Activated CD4-positive, alpha-beta T cell treated with anti-CD3 and anti-CD28 coated beads for 36 hours (primary cell): ENCODE measurements around the gene ARHGEF11. TPM values are rescaled to one million over a fixed set of nuclear protein-coding genes. Genes with fewer than 3 reads are reported as not detected.

ENCODE experiments used
- ATAC-seq: fragments of 200-7000 bp; cut with Tn5 transposase; one replicate; pipeline ENCODE4 v1.10.0; 2021; ENCODE audit warnings: mild to moderate bottlenecking, moderate library complexity
- CTCF ChIA-PET: fragments of 350-600 bp; sonication (Branson Sonifier 250); formaldehyde crosslinking; loops from one replicate; lab custom pipeline; 2021; ENCODE audit warnings: antibody characterized with exemption; lab: Charles Lee
- POLR2A ChIA-PET: fragments of 350-600 bp; sonication (Branson Sonifier 250); formaldehyde crosslinking; loops from one replicate; lab custom pipeline; 2021; ENCODE audit warnings: antibody characterized with exemption, inconsistent platforms; lab: Charles Lee
- DNase-seq: peaks from one replicate; pipeline ENCODE4 v3.0.0-alpha.2; 2020
- H3K27ac Mint-ChIP-seq: one replicate; pipeline ENCODE4 v1.8.0; 2021; ENCODE audit warnings: mixed read lengths
- H3K27me3 Mint-ChIP-seq: one replicate; pipeline ENCODE4 v1.8.0; 2021; ENCODE audit warnings: mixed read lengths
- H3K36me3 Mint-ChIP-seq: one replicate; pipeline ENCODE4 v1.8.0; 2021; ENCODE audit warnings: low read depth, mixed read lengths
- H3K4me1 Mint-ChIP-seq: one replicate; pipeline ENCODE4 v1.8.0; 2021; ENCODE audit warnings: mixed read lengths
- H3K4me3 Mint-ChIP-seq: one replicate; pipeline ENCODE4 v1.8.0; 2021; ENCODE audit warnings: mild to moderate bottlenecking, moderate library complexity, mixed read lengths
- H3K9me3 Mint-ChIP-seq: one replicate; pipeline ENCODE4 v1.8.0; 2021; ENCODE audit warnings: low read depth, mixed read lengths
- intact Hi-C, 2 experiments: fragments of 100-400 bp; cut with DNase I in 1 of 2; cut with micrococcal nuclease in 1 of 2; formaldehyde crosslinking; loops; one replicate each; pipeline versions ENCODE4 v1.14.2 to v1.15.1; 2022 to 2024; cut with DNase I, micrococcal nuclease
- total RNA-seq, 2 experiments: library from RNA; stranded (reverse); gene quantifications; one replicate each; pipeline ENCODE4 v1.2.3, GENCODE V29; 2021

ARHGEF11 gene
- total RNA-seq, 2 experiments from 2014 or later, result 3.5 to 4.8 TPM

DNA sequence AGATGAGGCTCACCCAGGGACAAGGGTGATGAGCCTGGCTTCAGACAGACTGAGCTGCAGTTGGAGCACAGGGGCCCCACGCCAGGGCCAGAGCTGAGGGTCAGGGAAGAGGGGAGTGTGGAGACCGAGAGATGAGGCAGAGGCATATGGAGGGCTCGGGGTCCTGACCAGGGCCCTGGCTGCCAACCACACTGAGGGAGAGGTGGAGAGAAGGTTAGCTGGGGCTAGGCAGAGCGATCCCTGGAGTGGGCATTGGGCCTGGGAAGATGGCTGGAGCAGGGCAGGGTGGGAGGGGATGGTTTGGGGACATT lies 144.0 kb downstream of the ARHGEF11 start:
- no peaks in the 10 kb centered on the region for H3K4me1 Mint-ChIP-seq
- H3K9me3 Mint-ChIP-seq, result no peaks in the 10 kb centered on the region
- ChIA-PET CTCF (interaction anchor here (1.2 to 1.7 kb wide), 5 partner anchors 8 to 175 kb away, joined by 3 to 4 read pairs (median 4); no protein-coding TSS in a partner anchor), POLR2A (interaction anchor here (0.5 kb wide), 1 partner anchor 285 kb away, joined by 3 read pairs; no protein-coding TSS in a partner anchor)
- no peak overlapping the region for H3K4me3 Mint-ChIP-seq
- H3K36me3 Mint-ChIP-seq, result no peaks in the 10 kb centered on the region
- peaks cover 12% of the 10 kb centered on the region for H3K27me3 Mint-ChIP-seq
- ATAC-seq (no peak), DNase-seq (no peak)
- intact Hi-C loops, result no loop called here
- H3K27ac Mint-ChIP-seq, result no peak overlapping the region

DNA sequence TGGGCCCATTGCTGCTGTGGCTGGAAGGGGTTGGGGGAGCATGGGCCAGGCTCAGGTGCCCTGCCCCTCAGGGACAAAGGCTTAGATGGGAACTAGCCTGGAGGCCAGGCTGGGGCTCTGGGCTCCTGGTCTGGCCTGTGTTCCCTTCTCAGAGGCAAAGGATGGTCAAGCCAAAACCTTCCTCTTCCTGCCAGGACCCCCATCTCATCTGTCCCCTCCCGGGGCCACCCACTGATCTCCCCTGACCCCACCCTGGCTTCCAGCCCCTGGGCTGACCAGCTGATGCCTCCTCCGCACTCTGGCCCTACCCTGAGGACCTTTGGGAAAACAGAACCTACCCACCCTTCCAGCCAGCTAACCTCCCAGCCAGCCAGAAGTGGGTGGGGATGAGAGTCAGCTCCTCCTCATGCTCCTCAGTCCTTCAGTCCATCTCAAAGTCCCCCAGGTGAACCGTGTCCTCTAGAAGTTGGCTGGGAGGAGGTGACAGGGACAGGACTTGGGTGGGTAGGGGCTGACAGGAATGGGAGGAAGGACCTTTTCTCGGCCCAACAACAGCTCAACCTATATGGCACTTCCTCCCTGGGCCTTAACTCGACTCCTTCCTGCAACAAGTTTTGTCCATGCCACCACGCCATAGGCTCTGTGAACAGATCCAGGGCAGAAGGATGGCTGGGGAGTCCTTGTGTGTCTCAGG lies 144.5 kb downstream of the ARHGEF11 start:
- POLR2A ChIA-PET, result interaction anchor here (0.5 kb wide), 1 partner anchor 284 kb away, joined by 3 read pairs; no protein-coding TSS in a partner anchor
- CTCF ChIA-PET, result interaction anchor here (1.2 to 2.8 kb wide), 6 partner anchors 8 to 175 kb away, joined by 3 to 9 read pairs (median 4); partner anchors contain the start of gene NTRK1
- no peak overlapping the region for H3K4me3 Mint-ChIP-seq

DNA sequence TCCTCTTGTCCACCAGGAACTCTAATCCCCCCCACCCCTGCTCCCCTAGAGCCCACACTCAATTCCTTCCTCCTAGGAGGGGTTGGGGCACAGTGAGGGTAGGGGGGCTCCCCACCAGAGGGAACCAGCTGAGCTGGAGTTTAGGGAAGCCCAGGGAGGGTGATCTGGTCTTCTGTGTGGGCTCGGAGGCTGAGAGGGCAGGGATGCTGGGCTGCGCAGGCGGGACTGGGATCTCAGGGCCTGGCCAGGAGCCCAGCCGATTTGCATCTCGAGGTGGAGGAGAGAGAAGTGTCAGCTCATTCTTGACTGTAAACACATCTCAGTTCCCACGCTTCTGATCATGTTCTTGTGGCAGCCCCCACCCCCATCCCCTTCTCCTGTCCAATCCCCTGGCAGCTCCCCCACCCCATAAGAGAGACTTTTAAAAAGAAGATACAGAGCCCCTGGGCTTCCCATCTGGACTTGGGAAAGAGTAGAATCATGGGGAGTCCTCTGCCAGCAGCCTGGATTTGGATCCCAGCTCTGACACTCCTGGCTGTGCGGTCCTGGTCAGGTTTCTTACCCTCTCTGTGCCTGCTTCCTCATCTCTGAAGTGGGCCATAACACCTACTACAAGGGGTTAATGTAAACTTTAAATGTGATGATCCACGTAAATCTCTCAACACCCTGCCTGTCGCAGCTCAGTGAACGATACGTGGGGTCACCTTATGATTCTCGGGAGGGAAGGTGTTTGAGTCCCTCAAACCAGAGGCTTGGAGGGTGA lies 145.4 kb downstream of the ARHGEF11 start:
- ChIA-PET POLR2A (no interaction called here), CTCF (interaction anchor here (0.8 to 2.8 kb wide), 6 partner anchors 11 to 253 kb away, joined by 3 to 9 read pairs (median 4); partner anchors contain the start of gene NTRK1)
- DNase-seq (no peak), ATAC-seq (no peak)
- peaks cover 12% of the 10 kb centered on the region for H3K27me3 Mint-ChIP-seq
- no peaks in the 10 kb centered on the region for H3K36me3 Mint-ChIP-seq
- H3K4me3 Mint-ChIP-seq, result no peak overlapping the region
- H3K9me3 Mint-ChIP-seq, result no peaks in the 10 kb centered on the region
- H3K4me1 Mint-ChIP-seq, result no peaks in the 10 kb centered on the region
- intact Hi-C loops, result no loop called here
- H3K27ac Mint-ChIP-seq, result no peak overlapping the region

More for the DNA sequence above, 144.5 kb downstream of the ARHGEF11 start:
- Mint-ChIP-seq H3K4me1 (no peaks in the 10 kb centered on the region), H3K27me3 (peaks cover 12% of the 10 kb centered on the region), H3K36me3 (no peaks in the 10 kb centered on the region), H3K27ac (no peak overlapping the region), H3K9me3 (no peaks in the 10 kb centered on the region)
- no peak for ATAC-seq
- no peak for DNase-seq
- intact Hi-C loops, result no loop called here

DNA sequence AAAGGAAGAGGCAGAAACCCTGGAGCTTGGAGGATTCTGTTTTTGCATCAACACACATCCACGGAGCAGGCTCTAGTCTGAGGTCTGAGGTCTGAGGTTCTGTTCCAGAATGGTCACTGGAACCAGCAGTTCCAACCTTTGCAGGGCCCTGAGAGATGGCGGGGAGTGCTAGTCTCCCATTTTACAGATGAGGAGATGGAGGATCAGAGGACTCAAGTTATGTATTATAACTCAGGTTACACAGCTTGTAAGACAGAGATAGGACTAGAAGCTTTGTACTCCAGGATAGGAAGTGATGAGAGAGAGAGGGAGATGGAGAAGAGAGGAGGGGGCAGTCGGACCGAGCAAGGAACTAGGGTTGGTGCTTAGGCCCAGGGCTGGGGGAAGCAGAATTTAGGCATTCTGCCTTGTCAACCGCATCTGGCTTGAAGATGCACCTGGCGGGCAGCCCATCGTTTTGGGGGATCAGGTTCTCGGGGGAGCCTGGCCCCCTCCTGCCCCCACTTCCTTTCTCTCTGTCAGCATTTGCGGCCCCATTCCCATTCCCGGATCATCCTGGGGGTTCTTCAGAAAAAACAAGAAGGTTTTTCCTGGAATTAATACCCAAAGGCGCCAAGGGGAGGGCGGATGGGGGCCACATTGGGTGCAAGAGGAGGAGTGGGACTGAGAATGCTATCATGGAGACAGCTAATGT lies 146.4 kb downstream of the ARHGEF11 start:
- no peak overlapping the region for H3K4me3 Mint-ChIP-seq
- no peak for DNase-seq
- ChIA-PET CTCF (interaction anchor here (0.7 to 2.8 kb wide), 6 partner anchors 12 to 254 kb away, joined by 3 to 9 read pairs (median 4); partner anchors contain the start of gene NTRK1), POLR2A (no interaction called here)
- no peaks in the 10 kb centered on the region for H3K4me1 Mint-ChIP-seq
- H3K36me3 Mint-ChIP-seq, result no peaks in the 10 kb centered on the region
- H3K27me3 Mint-ChIP-seq, result peaks cover 17% of the 10 kb centered on the region
- no peaks in the 10 kb centered on the region for H3K9me3 Mint-ChIP-seq
- no peak overlapping the region for H3K27ac Mint-ChIP-seq
- intact Hi-C loops, result no loop called here
- ATAC-seq, result no peak

GRCh38 chr1:156898161-156898566 lies 147.4 kb downstream of the ARHGEF11 start:
- ChIA-PET CTCF (interaction anchor here (0.6 to 1.6 kb wide), 5 partner anchors 13 to 208 kb away, joined by 3 to 5 read pairs (median 3); no protein-coding TSS in a partner anchor), POLR2A (no interaction called here)
- ATAC-seq (no peak), DNase-seq (no peak)
- Mint-ChIP-seq H3K27ac (no peak overlapping the region), H3K4me3 (no peak overlapping the region), H3K4me1 (peaks cover 2% of the 10 kb centered on the region), H3K27me3 (peaks cover 22% of the 10 kb centered on the region), H3K9me3 (no peaks in the 10 kb centered on the region), H3K36me3 (no peaks in the 10 kb centered on the region)
- intact Hi-C loops, result no loop called here

GRCh38 chr1:156897078-156897825 lies 148.3 kb downstream of the ARHGEF11 start:
- DNase-seq (no peak), ATAC-seq (no peak)
- Mint-ChIP-seq H3K27ac (no peak overlapping the region), H3K4me1 (peaks cover 6% of the 10 kb centered on the region), H3K36me3 (no peaks in the 10 kb centered on the region), H3K9me3 (no peaks in the 10 kb centered on the region), H3K4me3 (no peak overlapping the region), H3K27me3 (peaks cover 25% of the 10 kb centered on the region)
- intact Hi-C loops, result no loop called here
- POLR2A ChIA-PET, result no interaction called here
- CTCF ChIA-PET, result interaction anchor here (0.6 to 0.7 kb wide), 4 partner anchors 17 to 452 kb away, joined by 3 to 4 read pairs (median 4); no protein-coding TSS in a partner anchor

DNA sequence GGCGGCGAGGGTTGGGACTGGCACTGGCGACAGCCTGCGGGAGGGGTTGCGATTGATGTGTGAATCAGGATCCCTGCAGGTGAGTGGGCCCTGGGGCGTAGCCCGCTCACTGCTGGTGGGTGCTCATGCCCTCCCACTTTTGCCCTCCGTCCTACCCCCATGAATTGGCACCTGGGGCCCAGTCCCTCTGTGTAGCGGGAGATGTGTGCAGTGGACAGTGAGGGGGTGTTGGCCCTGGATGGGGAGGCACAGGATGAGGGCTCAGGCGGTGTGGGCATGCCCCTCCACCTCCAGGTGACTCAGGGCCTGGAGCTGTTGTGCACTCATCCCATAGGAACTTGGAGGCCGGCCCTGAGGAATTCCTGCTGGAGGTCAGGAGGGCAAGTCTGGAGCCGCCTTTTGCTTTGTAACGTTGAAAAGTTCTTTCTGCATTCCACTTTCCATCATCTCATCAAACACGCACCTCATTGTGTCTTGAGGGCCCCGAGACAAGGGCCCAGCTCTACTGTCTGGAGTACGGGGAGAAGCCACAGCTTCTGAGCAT lies 149.0 kb downstream of the ARHGEF11 start:
- CTCF ChIA-PET, result interaction anchor here (0.6 to 0.7 kb wide), 3 partner anchors 18 to 37 kb away, joined by 3 to 4 read pairs (median 4); no protein-coding TSS in a partner anchor
- peaks cover 28% of the 10 kb centered on the region for H3K27me3 Mint-ChIP-seq
- peaks cover 12% of the 10 kb centered on the region for H3K4me1 Mint-ChIP-seq

DNA sequence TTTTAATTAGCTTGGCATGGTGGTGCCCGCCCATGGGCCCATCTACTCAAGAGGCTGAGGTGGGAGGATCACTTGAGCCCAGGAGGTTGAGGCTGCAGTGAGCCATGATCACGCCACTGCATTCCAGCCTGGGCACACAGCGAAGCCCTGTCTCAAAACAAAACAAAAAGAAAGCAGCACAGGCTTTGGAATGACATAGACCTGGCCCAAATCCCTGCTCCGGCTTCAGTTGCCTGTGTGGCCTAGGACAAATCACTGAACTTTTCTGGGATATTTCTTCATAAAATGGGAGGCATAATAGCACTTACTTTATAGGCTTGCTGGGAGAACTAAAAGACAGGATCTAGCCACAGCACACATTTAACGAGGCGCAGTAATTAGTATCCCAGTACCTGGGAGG lies 149.6 kb downstream of the ARHGEF11 start:
- CTCF ChIA-PET, result no interaction called here
- Mint-ChIP-seq H3K36me3 (no peaks in the 10 kb centered on the region), H3K9me3 (no peaks in the 10 kb centered on the region), H3K27ac (no peak overlapping the region), H3K4me1 (peaks cover 12% of the 10 kb centered on the region), H3K27me3 (peaks cover 35% of the 10 kb centered on the region), H3K4me3 (no peak overlapping the region)
- ATAC-seq (no peak), DNase-seq (no peak)
- intact Hi-C loops, result no loop called here
- POLR2A ChIA-PET, result no interaction called here

More for the DNA sequence above, 149.0 kb downstream of the ARHGEF11 start:
- Mint-ChIP-seq H3K9me3 (no peaks in the 10 kb centered on the region), H3K4me3 (no peak overlapping the region), H3K27ac (no peak overlapping the region), H3K36me3 (no peaks in the 10 kb centered on the region)
- intact Hi-C loops, result no loop called here
- ATAC-seq, result no peak
- no peak for DNase-seq
- POLR2A ChIA-PET, result no interaction called here

DNA sequence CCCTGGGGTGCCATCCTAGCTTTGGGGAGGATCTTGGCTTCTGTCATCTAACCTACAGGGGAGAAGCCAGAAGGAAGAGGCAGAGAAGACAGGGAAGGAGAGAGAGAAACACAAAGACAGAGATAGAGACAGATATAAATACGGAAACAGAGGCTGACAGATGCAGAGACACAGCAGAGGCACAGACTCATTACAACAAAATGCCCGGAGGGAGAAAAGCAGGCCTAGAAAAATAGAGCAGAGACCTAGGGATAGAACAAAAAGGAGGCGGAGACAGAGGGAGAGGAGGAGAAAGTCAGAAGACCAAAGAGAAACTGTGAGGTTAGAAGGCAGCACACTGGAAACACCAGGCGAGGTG lies 150.1 kb downstream of the ARHGEF11 start:
- Mint-ChIP-seq H3K27me3 (peaks cover 39% of the 10 kb centered on the region), H3K36me3 (no peaks in the 10 kb centered on the region), H3K4me3 (no peak overlapping the region), H3K4me1 (peaks cover 12% of the 10 kb centered on the region), H3K27ac (no peak overlapping the region), H3K9me3 (no peaks in the 10 kb centered on the region)
- intact Hi-C loops, result no loop called here
- ChIA-PET CTCF (interaction anchor here (1.1 kb wide), 1 partner anchor 57 kb away, joined by 7 read pairs; no protein-coding TSS in a partner anchor), POLR2A (no interaction called here)
- no peak for ATAC-seq
- DNase-seq, result no peak

DNA sequence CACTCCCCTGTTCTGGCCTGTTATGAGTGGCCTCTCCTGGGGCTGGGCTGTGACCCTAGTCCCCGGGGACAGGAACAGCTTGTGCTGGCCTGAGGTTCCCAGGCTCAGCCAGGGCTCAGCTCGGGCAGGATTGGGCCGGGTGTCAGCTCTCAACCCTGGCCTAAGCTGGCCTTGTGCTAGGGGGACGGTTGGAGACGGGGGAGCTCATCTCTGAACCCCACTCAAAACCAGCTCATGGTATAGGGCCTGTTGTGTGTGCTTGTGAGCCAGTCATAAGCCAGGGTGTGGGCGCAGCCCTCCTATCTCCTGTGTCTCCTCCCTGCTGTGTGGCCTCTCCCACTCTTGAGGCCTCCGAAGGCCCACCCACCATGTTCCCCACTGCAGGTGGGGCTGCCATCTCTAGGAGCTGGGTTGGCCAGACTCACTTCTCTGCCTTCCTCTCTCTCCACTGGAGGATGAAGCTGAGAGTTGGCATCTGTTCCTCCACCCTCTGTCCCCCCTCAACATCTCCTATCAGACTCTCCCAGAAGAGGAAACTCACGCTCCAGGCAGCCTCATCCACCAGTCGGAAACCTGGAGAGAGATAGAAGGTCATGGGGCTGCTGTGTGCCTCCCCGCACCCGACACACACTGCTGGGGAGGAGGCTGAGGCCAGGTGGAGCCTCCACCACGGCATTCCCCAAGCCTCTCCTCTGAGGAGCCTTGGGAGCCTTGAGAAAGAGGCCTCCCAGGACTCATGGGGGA lies 150.7 kb downstream of the ARHGEF11 start:
- Mint-ChIP-seq H3K36me3 (no peaks in the 10 kb centered on the region), H3K9me3 (no peaks in the 10 kb centered on the region), H3K27me3 (peaks cover 43% of the 10 kb centered on the region), H3K27ac (no peak overlapping the region), H3K4me1 (peaks cover 14% of the 10 kb centered on the region), H3K4me3 (no peak overlapping the region)
- POLR2A ChIA-PET, result no interaction called here
- ATAC-seq, result no peak
- DNase-seq, result no peak
- CTCF ChIA-PET, result interaction anchor here (1.1 kb wide), 1 partner anchor 57 kb away, joined by 7 read pairs; no protein-coding TSS in a partner anchor
- intact Hi-C loops, result loop anchor here in 1 of 2 experiments (5.0 kb wide), 1 partner anchor 67 kb away; no protein-coding TSS in a partner anchor
